ENCODE data around the gene SPTB.

SPTB gene

GRCh38 chr14:64775081-64775777 is 104.5 kb downstream of the SPTB start:
- no peak overlapping the region for H3K9ac ChIP-seq
- no peaks in the 10 kb centered on the region for H3K9me3 ChIP-seq (ENCODE audit: control insufficient read depth, low read length)
- H2AFZ ChIP-seq = no peak overlapping the region
- TF ChIP-seq CTCF (IDR thresholded peaks at IDR 0.05) = no peak
- H3K4me1 ChIP-seq = peaks cover 13% of the 10 kb centered on the region
- H3K27me3 ChIP-seq (ENCODE audit: control insufficient read depth, insufficient read depth, low read length) = no peaks in the 10 kb centered on the region
- H3K36me3 ChIP-seq (ENCODE audit: control insufficient read depth, insufficient read depth, low read length) = no peaks in the 10 kb centered on the region
- H3K4me2 ChIP-seq (ENCODE audit: low read length) = no peak overlapping the region
- H3K79me2 ChIP-seq = peaks cover 9% of the 10 kb centered on the region
- no peak overlapping the region for H3K4me3 ChIP-seq (ENCODE audit: low read depth, low read length)
- H3K27ac ChIP-seq = no peak overlapping the region

- Histone ChIP-seq H2AFZ (no peak overlapping the region), H3K4me3 (ENCODE audit: low read depth, low read length) (no peak overlapping the region), H3K9me3 (ENCODE audit: control insufficient read depth, low read length) (no peaks in the 10 kb centered on the region), H3K36me3 (ENCODE audit: control insufficient read depth, insufficient read depth, low read length) (no peaks in the 10 kb centered on the region), H3K9ac (no peak overlapping the region), H3K4me1 (peaks cover 13% of the 10 kb centered on the region), H3K27me3 (ENCODE audit: control insufficient read depth, insufficient read depth, low read length) (no peaks in the 10 kb centered on the region), H3K27ac (no peak overlapping the region), H3K4me2 (ENCODE audit: low read length) (no peak overlapping the region), H3K79me2 (peaks cover 9% of the 10 kb centered on the region)
- TF ChIP-seq CTCF (IDR thresholded peaks at IDR 0.05) = no peak
Observed at GRCh38 chr14:64774272-64774671, 105.4 kb downstream of the SPTB start.

GRCh38 chr14:64773577-64773976 is 106.1 kb downstream of the SPTB start:
- no peak overlapping the region for H3K9ac ChIP-seq
- H3K4me1 ChIP-seq = peaks cover 10% of the 10 kb centered on the region
- no peak for TF ChIP-seq CTCF (IDR thresholded peaks at IDR 0.05)
- no peaks in the 10 kb centered on the region for H3K9me3 ChIP-seq (ENCODE audit: control insufficient read depth, low read length)
- H3K36me3 ChIP-seq (ENCODE audit: control insufficient read depth, insufficient read depth, low read length) = no peaks in the 10 kb centered on the region
- H2AFZ ChIP-seq = no peak overlapping the region
- no peak overlapping the region for H3K27ac ChIP-seq
- H3K79me2 ChIP-seq = peaks cover 9% of the 10 kb centered on the region
- H3K27me3 ChIP-seq (ENCODE audit: control insufficient read depth, insufficient read depth, low read length) = no peaks in the 10 kb centered on the region
- H3K4me3 ChIP-seq (ENCODE audit: low read depth, low read length) = no peak overlapping the region
- no peak overlapping the region for H3K4me2 ChIP-seq (ENCODE audit: low read length)

- no peaks in the 10 kb centered on the region for H3K27me3 ChIP-seq (ENCODE audit: control insufficient read depth, insufficient read depth, low read length)
- no peak overlapping the region for H3K4me3 ChIP-seq (ENCODE audit: low read depth, low read length)
- no peaks in the 10 kb centered on the region for H3K36me3 ChIP-seq (ENCODE audit: control insufficient read depth, insufficient read depth, low read length)
- H3K4me1 ChIP-seq = peaks cover 5% of the 10 kb centered on the region
- no peak overlapping the region for H3K9ac ChIP-seq
- H2AFZ ChIP-seq = no peak overlapping the region
- TF ChIP-seq CTCF (IDR thresholded peaks at IDR 0.05) = no peak
- no peaks in the 10 kb centered on the region for H3K9me3 ChIP-seq (ENCODE audit: control insufficient read depth, low read length)
- H3K79me2 ChIP-seq = peaks cover 9% of the 10 kb centered on the region
- no peak overlapping the region for H3K4me2 ChIP-seq (ENCODE audit: low read length)
- no peak overlapping the region for H3K27ac ChIP-seq
Observed at GRCh38 chr14:64773046-64773445, 106.7 kb downstream of the SPTB start.

GRCh38 chr14:64772397-64772950 is 107.2 kb downstream of the SPTB start:
- H3K4me3 ChIP-seq (ENCODE audit: low read depth, low read length) = no peak overlapping the region
- H2AFZ ChIP-seq = no peak overlapping the region
- H3K9ac ChIP-seq = no peak overlapping the region
- H3K27ac ChIP-seq = no peak overlapping the region
- no peaks in the 10 kb centered on the region for H3K36me3 ChIP-seq (ENCODE audit: control insufficient read depth, insufficient read depth, low read length)
- no peaks in the 10 kb centered on the region for H3K4me1 ChIP-seq
- H3K9me3 ChIP-seq (ENCODE audit: control insufficient read depth, low read length) = no peaks in the 10 kb centered on the region
- no peak for TF ChIP-seq CTCF (IDR thresholded peaks at IDR 0.05)
- peaks cover 9% of the 10 kb centered on the region for H3K79me2 ChIP-seq
- no peak overlapping the region for H3K4me2 ChIP-seq (ENCODE audit: low read length)
- H3K27me3 ChIP-seq (ENCODE audit: control insufficient read depth, insufficient read depth, low read length) = no peaks in the 10 kb centered on the region

Measured in parathyroid adenoma (tissue), 2 donors.